Transverse colon (tissue), 4 donors: ENCODE results near the gene ENPP5. TPM values are rescaled to one million over a fixed set of nuclear protein-coding genes. Genes with fewer than 3 reads are reported as not detected.
"Not testable (repeated sequence)": the region's sequence is repeated elsewhere in the genome, so short reads cannot be mapped to it uniquely, and the experiment has no call there.

Experiments
- DNase-seq: peaks from one replicate; pipeline ENCODE4 v3.0.0-alpha.2; 2019
- H3K27ac ChIP-seq, 4 donors: fragments of 200-600 bp; sonication (generic); 2 replicates each; pipeline ENCODE4 v1.5.1; 2016 to 2018; ENCODE audit warnings: inconsistent platforms in 4 of 4
- H3K27me3 ChIP-seq: fragments of 200-600 bp; sonication (generic); 2 replicates; pipeline ENCODE4 v1.5.1; 2017; ENCODE audit warnings: inconsistent platforms
- H3K36me3 ChIP-seq, 4 donors: fragments of 200-600 bp; sonication (generic); 2 replicates each; pipeline ENCODE4 v1.5.1; 2017 to 2019; ENCODE audit warnings: inconsistent platforms in 4 of 4
- H3K4me1 ChIP-seq, 4 donors: fragments of 200-600 bp; sonication (generic); 2 replicates each; pipeline ENCODE4 v1.5.1; 2017 to 2020; ENCODE audit warnings: inconsistent platforms in 4 of 4
- H3K4me3 ChIP-seq, 4 donors: fragments of 200-600 bp; sonication (generic); 1 replicate in 1 of 4; 2 replicates in 3 of 4; pipeline versions ENCODE4 v1.5.1 to v1.6.1; 2017 to 2019; ENCODE audit warnings: inconsistent platforms in 4 of 4
- H3K9me3 ChIP-seq, 2 donors: fragments of 200-600 bp; sonication (generic); 2 replicates each; pipeline ENCODE4 v1.5.1; 2017 to 2019; ENCODE audit warnings: inconsistent platforms in 2 of 2
- CTCF ChIP-seq, 5 experiments: fragments of 200-600 bp in 3 of 5; fragments of 450-650 bp in 2 of 5; sonication (generic) in 3 of 5; IDR thresholded peaks; 1 replicate in 2 of 5; 2 replicates in 3 of 5; pipeline ENCODE4 v1.5.1; 2016 to 2017; ENCODE audit warnings: antibody characterized with exemption in 5 of 5, inconsistent platforms in 3 of 5, mild to moderate bottlenecking in 2 of 5, moderate library complexity in 1 of 5
- EP300 ChIP-seq: sonication (generic); formaldehyde crosslinking; IDR thresholded peaks from one replicate; pipeline ENCODE4 v1.6.1; 2017; ENCODE audit warnings: antibody characterized with exemption, low read depth
- POLR2A ChIP-seq: fragments of 450-650 bp; IDR thresholded peaks from one replicate; pipeline ENCODE4 v1.6.1; 2016; ENCODE audit warnings: antibody characterized with exemption, mild to moderate bottlenecking, moderate library complexity
- POLR2AphosphoS5 ChIP-seq, 3 donors: sonication (generic); formaldehyde crosslinking; IDR thresholded peaks; one replicate each; pipeline ENCODE4 v1.6.1; 2016; ENCODE audit warnings: antibody characterized with exemption in 3 of 3
- WGBS, 2 donors: methylation state at CpG; one replicate each; pipeline ENCODE4 v1.1.5; 2018; ENCODE audit warnings: low coverage in 1 of 2; 5-methylcytosine and 5-hydroxymethylcytosine counted together
- in situ Hi-C, 4 donors: fragments of 200-750 bp; cut with MboI; loops; one replicate each; pipeline versions ENCODE4 v1.15.0 to v1.15.1; 2017; ENCODE audit warnings: low sequenced_read_pairs in 3 of 4, low pct_ligation_motif_present in 1 of 4, low pct_unique_long_range_greater_than_20kb in 1 of 4
- intact Hi-C: fragments of 100-400 bp; cut with DNase I; formaldehyde crosslinking; loops from one replicate; pipeline ENCODE4 v1.15.1; 2023; ENCODE audit warnings: low total_unique reads
- total RNA-seq, 4 donors: library from RNA; depleted of rRNA; stranded (reverse); fragments of >200 nt; gene quantifications; one replicate each; pipeline ENCODE4 v1.1.0, GENCODE V29; 2016

The ENPP5 gene
- total RNA-seq, 4 donors from 2014 or later: 3.3 to 5.5 TPM; not detected in 2

DNA sequence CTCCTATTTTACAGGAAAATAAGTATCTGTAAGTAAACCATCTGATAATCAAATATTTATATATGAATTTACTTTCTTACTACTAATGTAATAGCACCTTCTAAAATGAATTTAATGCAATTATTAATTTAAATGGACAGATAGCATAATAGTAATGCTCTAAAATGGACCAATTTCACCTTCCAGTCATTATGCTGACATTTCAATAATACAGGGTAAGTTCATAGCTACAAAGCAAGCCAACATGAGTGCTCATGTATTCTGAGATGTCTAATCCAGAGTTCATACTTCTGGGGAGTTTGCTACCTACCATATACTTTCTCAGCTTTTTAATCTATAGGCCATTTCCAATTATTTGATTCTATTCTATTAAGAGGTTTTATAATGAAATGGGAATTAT, 11.6 kb downstream of the ENPP5 start:
- Histone ChIP-seq H3K4me1 (no peaks in the 10 kb centered on the region), H3K4me3 (no peak overlapping the region), H3K9me3 (no peaks in the 10 kb centered on the region), H3K27me3 (no peaks in the 10 kb centered on the region), H3K27ac (no peak overlapping the region), H3K36me3 (no peaks in the 10 kb centered on the region)
- DNase-seq: no peak
- TF ChIP-seq POLR2A: no peak
- TF ChIP-seq CTCF (IDR thresholded peaks at IDR 0.05): no peak
- no peak for TF ChIP-seq POLR2AphosphoS5 (IDR thresholded peaks at IDR 0.05)
- no peak for TF ChIP-seq EP300
- intact Hi-C loops (no loop called here), in situ Hi-C loops (no loop called here)

DNA sequence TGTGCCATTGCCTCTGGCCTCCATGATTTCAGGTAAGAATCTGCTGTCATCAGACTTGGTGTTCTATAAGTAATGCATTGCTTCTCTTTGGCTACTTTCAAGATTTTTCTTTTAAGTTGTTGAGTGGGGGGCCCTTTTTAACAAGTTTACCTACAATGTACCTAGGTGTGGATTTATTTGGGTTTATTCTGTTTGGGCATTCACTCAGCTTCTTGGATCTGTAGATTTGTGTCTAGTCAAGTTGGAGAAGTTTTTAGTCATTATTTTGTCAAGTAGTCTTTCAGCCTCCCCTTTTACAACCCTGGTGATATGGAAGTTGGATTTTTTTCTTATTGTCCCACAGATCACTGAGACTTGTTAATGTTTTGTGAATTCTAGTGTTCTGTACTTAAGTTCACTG, 14.1 kb downstream of the ENPP5 start:
- Histone ChIP-seq H3K9me3 (no peaks in the 10 kb centered on the region), H3K4me3 (no peak overlapping the region), H3K27ac (no peak overlapping the region), H3K36me3 (no peaks in the 10 kb centered on the region), H3K27me3 (no peaks in the 10 kb centered on the region), H3K4me1 (no peaks in the 10 kb centered on the region)
- intact Hi-C loops (no loop called here), in situ Hi-C loops (no loop called here)
- no peak for DNase-seq
- TF ChIP-seq POLR2AphosphoS5 (IDR thresholded peaks at IDR 0.05): no peak
- TF ChIP-seq POLR2A: no peak
- TF ChIP-seq EP300: no peak

DNA sequence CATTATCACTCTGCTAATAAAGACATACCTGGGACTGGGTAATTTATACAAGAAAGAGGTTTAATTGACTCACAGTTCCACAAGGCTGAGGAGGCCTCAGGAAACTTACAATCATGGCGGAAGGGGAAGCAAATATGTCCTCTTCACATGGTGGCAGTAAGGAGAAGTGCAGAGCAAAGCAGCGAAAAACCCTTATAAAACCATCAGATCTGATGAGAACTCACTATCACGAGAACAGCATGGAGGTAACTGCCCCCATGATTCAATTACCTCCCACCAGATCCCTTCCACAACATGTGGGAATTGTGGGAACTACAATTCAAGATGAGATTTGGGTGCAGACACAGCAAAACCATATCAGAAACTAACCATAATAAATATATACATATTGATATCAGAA, 21.7 kb downstream of the ENPP5 start:
- H3K9me3 ChIP-seq, DNase-seq, H3K27me3 ChIP-seq, in situ Hi-C loops, H3K27ac ChIP-seq, H3K36me3 ChIP-seq, H3K4me1 ChIP-seq, H3K4me3 ChIP-seq, intact Hi-C loops: not testable (repeated sequence)
- WGBS, 2 donors: 89 to 100% methylated on average over 1 to 3 of the region's 3 CpGs

DNA sequence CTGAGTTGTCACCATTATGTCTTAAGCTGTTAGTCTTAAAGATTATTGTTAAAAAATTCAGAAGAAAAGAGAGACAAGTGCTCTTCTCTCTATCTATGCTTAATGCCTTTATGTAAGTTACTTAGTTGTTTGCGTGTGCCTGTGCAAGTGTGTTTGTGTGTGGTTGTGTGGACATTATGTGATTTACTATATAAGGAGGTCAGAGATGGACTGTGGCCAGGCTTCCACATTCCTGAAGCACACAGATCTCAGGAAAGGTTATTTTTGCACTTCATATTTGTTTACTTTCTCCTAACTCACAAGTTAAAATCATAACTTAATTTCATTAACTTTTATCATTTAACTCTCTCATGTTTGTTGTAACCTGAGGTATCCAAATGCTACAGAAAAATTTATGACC, 26.5 kb downstream of the ENPP5 start:
- no peak overlapping the region for H3K4me3 ChIP-seq
- intact Hi-C loops (no loop called here), in situ Hi-C loops (no loop called here)
- no peaks in the 10 kb centered on the region for H3K27me3 ChIP-seq
- no peaks in the 10 kb centered on the region for H3K9me3 ChIP-seq
- TF ChIP-seq CTCF (IDR thresholded peaks at IDR 0.05) (no peak), POLR2A (no peak), EP300 (no peak), POLR2AphosphoS5 (IDR thresholded peaks at IDR 0.05) (no peak)
- no peak overlapping the region for H3K27ac ChIP-seq
- 70 to 71% methylated on average over 1 of the region's 1 CpG for WGBS, 2 donors
- DNase-seq: no peak
- peaks cover 0 to 6% (median 0%) of the 10 kb centered on the region in 4 donors for H3K36me3 ChIP-seq
- no peaks in the 10 kb centered on the region for H3K4me1 ChIP-seq

- in situ Hi-C loops (no loop called here), intact Hi-C loops (no loop called here)
- no peaks in the 10 kb centered on the region for H3K9me3 ChIP-seq
- no peaks in the 10 kb centered on the region for H3K4me1 ChIP-seq
- TF ChIP-seq CTCF (IDR thresholded peaks at IDR 0.05) (no peak), POLR2AphosphoS5 (IDR thresholded peaks at IDR 0.05) (no peak), POLR2A (no peak), EP300 (no peak)
- no peak overlapping the region for H3K27ac ChIP-seq
- peaks cover 0 to 6% (median 0%) of the 10 kb centered on the region in 4 donors for H3K36me3 ChIP-seq
- H3K4me3 ChIP-seq: no peak overlapping the region
- 84% methylated on average over 1 of the region's 1 CpG; no CpG with 5 or more reads in 1 of the 2 donors for WGBS, 2 donors
- H3K27me3 ChIP-seq: no peaks in the 10 kb centered on the region
- no peak for DNase-seq
Observed at GRCh38 chr6:46138281-46138680, 32.5 kb downstream of the ENPP5 start.
